Upper lobe of left lung (tissue), 6 donors: ENCODE results near the gene SLC9A9. TPM values are rescaled to one million over a fixed set of nuclear protein-coding genes. Genes with fewer than 3 reads are reported as not detected.
A peak's percentile ranks its signal among the peaks of the same experiment; 100 is the strongest.
"Not testable (repeated sequence)": the region's sequence is repeated elsewhere in the genome, so short reads cannot be mapped to it uniquely, and the experiment has no call there.

Source experiments
- ATAC-seq, 2 donors: fragments of 200-7000 bp; cut with Tn5 transposase; one replicate each; pipeline ENCODE4 v1.9.1; 2022; ENCODE audit warnings: mild to moderate bottlenecking in 2 of 2, moderate library complexity in 2 of 2; ENCODE audit not compliant: low FRiP score in 2 of 2
- DNase-seq, 2 donors: peaks; one replicate each; pipeline ENCODE4 v3.0.0-alpha.2; 2019 to 2020
- H3K27ac ChIP-seq, 4 donors: fragments of 200-600 bp; sonication (generic); one replicate each; pipeline ENCODE4 v1.5.1; 2016 to 2019
- H3K27me3 ChIP-seq, 4 donors: fragments of 200-600 bp; sonication (generic); one replicate each; pipeline ENCODE4 v1.5.1; 2017 to 2019
- H3K36me3 ChIP-seq, 4 donors: fragments of 200-600 bp; sonication (generic); one replicate each; pipeline ENCODE4 v1.5.1; 2016 to 2019
- H3K4me1 ChIP-seq, 4 donors: fragments of 200-600 bp; sonication (generic); one replicate each; pipeline ENCODE4 v1.5.1; 2018 to 2019
- H3K4me3 ChIP-seq, 4 donors: fragments of 200-600 bp; sonication (generic); one replicate each; pipeline ENCODE4 v1.5.1; 2017 to 2019; ENCODE audit warnings: mild to moderate bottlenecking in 2 of 4, moderate library complexity in 1 of 4
- H3K9me3 ChIP-seq, 4 donors: fragments of 200-600 bp; sonication (generic); one replicate each; pipeline ENCODE4 v1.5.1; 2018 to 2019
- CTCF ChIP-seq, 6 experiments: fragments of 450-650 bp in 4 of 6; fragments of 200-600 bp in 2 of 6; sonication (generic) in 2 of 6; IDR thresholded peaks; one replicate each; pipeline ENCODE4 v1.5.1; 2016 to 2019; ENCODE audit warnings: antibody characterized with exemption in 6 of 6
- EP300 ChIP-seq, 4 donors: sonication (generic); formaldehyde crosslinking; IDR thresholded peaks; one replicate each; pipeline ENCODE4 v1.5.1; 2017; ENCODE audit warnings: antibody characterized with exemption in 4 of 4, control low read depth in 2 of 4
- POLR2A ChIP-seq, 4 donors: fragments of 450-650 bp; IDR thresholded peaks; one replicate each; pipeline ENCODE4 v1.5.1; 2016 to 2017; ENCODE audit warnings: antibody characterized with exemption in 4 of 4, mild to moderate bottlenecking in 2 of 4
- POLR2AphosphoS5 ChIP-seq, 2 donors: sonication (generic); formaldehyde crosslinking; IDR thresholded peaks; one replicate each; pipeline ENCODE4 v1.5.1; 2017; ENCODE audit warnings: antibody characterized with exemption in 2 of 2
- WGBS, 2 donors: methylation state at CpG; one replicate each; pipeline ENCODE4 v1.1.5; 2017 to 2018; 5-methylcytosine and 5-hydroxymethylcytosine counted together
- total RNA-seq, 6 donors: library from RNA; depleted of rRNA in 4 of 6; stranded (reverse); fragments of >200 nt in 4 of 6; gene quantifications; one replicate each; pipeline versions ENCODE4 v1.1.0 to v1.2.1, GENCODE V29; 2016 to 2021
- donor health status: DM: no; HTN: no; CAD: no; lungs with moderate emphysema.
- donor health status: DM: no; HTN: yes; CAD: no; lungs with severe emphysema.

SLC9A9 gene
- total RNA-seq, 6 donors from 2014 or later = 4.2 to 20.4 (median 8.7) TPM

- TF ChIP-seq POLR2A (IDR thresholded peaks at IDR 0.05) (no peak), POLR2AphosphoS5 (IDR thresholded peaks at IDR 0.05) (no peak), CTCF (IDR thresholded peaks at IDR 0.05) (no peak), EP300 (IDR thresholded peaks at IDR 0.05) (no peak)
- peak overlapping the region in 1 of 4 donors; percentile 46 for H3K27ac ChIP-seq
- 83 to 94% methylated on average over 2 of the region's 2 CpGs for whole genome bisulfite sequencing, 2 donors
Observed at GRCh38 chr3:143810166-143810952, 37.9 kb downstream of the SLC9A9 start.

DNA sequence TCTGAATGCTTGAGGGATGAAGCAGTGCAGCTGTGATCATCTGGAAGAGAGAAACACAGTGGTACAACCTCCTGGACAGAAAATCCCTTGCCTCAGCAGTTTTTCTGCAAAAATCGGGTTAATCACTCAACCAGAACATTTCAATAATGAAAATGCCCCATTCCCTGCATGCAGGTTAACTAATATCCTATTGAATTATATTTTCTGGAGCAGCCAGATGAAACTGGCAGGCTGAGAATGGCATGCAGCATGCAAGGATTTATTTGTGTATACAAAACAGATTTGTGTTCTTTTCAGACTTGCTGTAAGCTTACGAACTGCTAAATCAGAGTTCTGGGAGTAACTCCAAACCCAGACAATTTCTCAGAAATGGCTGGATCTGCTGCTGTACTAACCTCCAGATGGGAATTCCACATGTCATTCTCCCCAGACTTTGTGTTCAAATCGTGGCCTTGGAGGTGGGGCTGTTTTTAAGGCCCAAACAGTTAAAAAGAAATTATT, 39.1 kb downstream of the SLC9A9 start:
- Histone ChIP-seq H3K36me3 (no peaks in the 10 kb centered on the region), H3K4me3 (no peak overlapping the region), H3K27me3 (no peaks in the 10 kb centered on the region), H3K9me3 (no peaks in the 10 kb centered on the region), H3K27ac (peak overlapping the region in 2 of 4 donors; percentile 35 to 46), H3K4me1 (peaks cover 2 to 21% (median 4%) of the 10 kb centered on the region in 4 donors)
- no peak for TF ChIP-seq EP300 (IDR thresholded peaks at IDR 0.05)
- DNase-seq = no peak
- 48 to 76% methylated on average over 3 of the region's 3 CpGs for WGBS, 2 donors
- ATAC-seq = peak in 1 of 2 donors; percentile 57

More at GRCh38 chr3:143810166-143810952, 37.9 kb downstream of the SLC9A9 start:
- no peaks in the 10 kb centered on the region for H3K27me3 ChIP-seq
- H3K9me3 ChIP-seq = no peaks in the 10 kb centered on the region
- DNase-seq = no peak
- ATAC-seq = no peak
- peaks cover 3 to 24% (median 12%) of the 10 kb centered on the region in 4 donors for H3K4me1 ChIP-seq
- no peak overlapping the region for H3K4me3 ChIP-seq
- no peaks in the 10 kb centered on the region for H3K36me3 ChIP-seq

DNA sequence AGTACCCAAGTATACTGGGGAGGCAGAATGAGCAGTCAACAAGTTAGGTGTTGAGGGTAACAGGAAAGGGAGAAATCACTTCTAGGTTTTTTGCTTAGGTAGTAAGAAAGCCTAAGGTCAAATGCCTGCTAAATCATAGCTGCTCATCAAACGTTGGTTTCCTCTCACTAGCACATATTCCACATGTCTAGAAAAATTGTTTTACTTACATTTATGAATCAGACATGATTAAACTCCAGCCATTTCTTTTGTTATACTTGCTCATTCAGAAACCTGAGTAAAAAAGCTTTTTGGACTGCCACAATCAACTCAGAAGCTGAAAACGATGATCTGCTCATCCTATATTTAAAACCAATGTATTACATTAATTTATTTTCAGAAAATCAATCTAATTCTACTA, 40.2 kb downstream of the SLC9A9 start:
- H3K4me3 ChIP-seq = no peak overlapping the region
- H3K4me1 ChIP-seq = peaks cover 0 to 21% (median 3%) of the 10 kb centered on the region in 4 donors
- TF ChIP-seq EP300 (IDR thresholded peaks at IDR 0.05) = no peak
- TF ChIP-seq POLR2A (IDR thresholded peaks at IDR 0.05) = no peak
- TF ChIP-seq CTCF (IDR thresholded peaks at IDR 0.05) = no peak
- no peak for TF ChIP-seq POLR2AphosphoS5 (IDR thresholded peaks at IDR 0.05)
- H3K27ac ChIP-seq = no peak overlapping the region
- ATAC-seq (no peak), DNase-seq (no peak)
- WGBS, 2 donors = 68 to 74% methylated on average over 2 of the region's 2 CpGs
- H3K36me3 ChIP-seq = no peaks in the 10 kb centered on the region
- H3K27me3 ChIP-seq = no peaks in the 10 kb centered on the region
- H3K9me3 ChIP-seq = no peaks in the 10 kb centered on the region

DNA sequence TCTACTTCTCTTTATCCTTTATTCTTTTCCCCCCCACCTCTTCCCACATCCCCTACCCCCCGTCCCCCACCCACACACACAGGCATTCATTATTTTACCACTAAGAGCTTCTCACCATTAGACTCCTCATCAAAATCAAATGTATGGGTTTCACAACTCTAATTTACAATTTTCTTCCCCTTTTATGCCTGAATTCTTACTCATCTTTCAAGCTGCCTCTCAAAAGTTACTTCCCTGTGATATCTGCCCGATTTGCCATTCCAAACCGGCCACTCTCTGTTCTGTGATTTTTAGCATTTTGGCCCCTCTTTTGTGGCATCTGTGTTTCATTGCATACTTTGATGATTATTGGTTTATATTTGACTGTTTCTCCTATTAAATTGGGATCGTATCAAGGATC, 42.2 kb downstream of the SLC9A9 start:
- whole genome bisulfite sequencing, 2 donors = 55 to 77% methylated on average over 4 of the region's 4 CpGs
- Histone ChIP-seq H3K36me3 (no peaks in the 10 kb centered on the region), H3K27me3 (no peaks in the 10 kb centered on the region), H3K4me1 (peaks cover 0 to 7% (median 2%) of the 10 kb centered on the region in 4 donors), H3K9me3 (no peaks in the 10 kb centered on the region), H3K4me3 (no peak overlapping the region), H3K27ac (no peak overlapping the region)
- ATAC-seq (peak in 1 of 2 donors; percentile 64), DNase-seq (no peak)
- TF ChIP-seq EP300 (IDR thresholded peaks at IDR 0.05) (no peak), CTCF (IDR thresholded peaks at IDR 0.05) (no peak), POLR2A (IDR thresholded peaks at IDR 0.05) (no peak), POLR2AphosphoS5 (IDR thresholded peaks at IDR 0.05) (no peak)

- 97 to 98% methylated on average over 7 of the region's 7 CpGs for WGBS, 2 donors
- not testable (repeated sequence) for H3K27ac ChIP-seq, DNase-seq, H3K9me3 ChIP-seq, H3K27me3 ChIP-seq, ATAC-seq, H3K36me3 ChIP-seq, H3K4me3 ChIP-seq, H3K4me1 ChIP-seq
Observed at GRCh38 chr3:143805476-143805875, 42.8 kb downstream of the SLC9A9 start.

GRCh38 chr3:143801046-143801445, 47.2 kb downstream of the SLC9A9 start:
- not testable (repeated sequence) for H3K9me3 ChIP-seq
- 85% methylated on average over 5 of the region's 5 CpGs for WGBS, 2 donors

GRCh38 chr3:143798151-143798550, 50.1 kb downstream of the SLC9A9 start:
- H3K36me3 ChIP-seq, ATAC-seq, H3K9me3 ChIP-seq, H3K4me1 ChIP-seq, H3K27me3 ChIP-seq, H3K27ac ChIP-seq, DNase-seq, H3K4me3 ChIP-seq: not testable (repeated sequence)
- 95% methylated on average over 7 of the region's 7 CpGs for WGBS, 2 donors

More at GRCh38 chr3:143801046-143801445, 47.2 kb downstream of the SLC9A9 start:
- not testable (repeated sequence) for H3K4me3 ChIP-seq, H3K27me3 ChIP-seq, H3K27ac ChIP-seq, ATAC-seq, H3K4me1 ChIP-seq, H3K36me3 ChIP-seq, DNase-seq
